GM12864 (cell line): Measurements from ENCODE around the gene CRYL1.

Source experiments
- DNase-seq: peaks from one replicate; pipeline ENCODE4 v3.0.0-alpha.2; 2011; ENCODE audit warnings: low read depth
- H3K4me3 ChIP-seq: 2 replicates; pipeline ENCODE4 v1.5.1; 2011; ENCODE audit warnings: mild to moderate bottlenecking, low read depth, low read length, control low read depth
- CTCF ChIP-seq: IDR thresholded peaks from 2 replicates; pipeline ENCODE4 v1.5.1; 2011; ENCODE audit warnings: low read depth, mild to moderate bottlenecking, moderate library complexity, low read length, control low read depth, inconsistent platforms; ENCODE audit errors: missing control alignments

CRYL1 gene

GRCh38 chr13:20534038-20534608, 8.5 kb upstream of the CRYL1 start:
- H3K4me3 ChIP-seq, result no peak overlapping the region
- no peak for TF ChIP-seq CTCF
- DNase-seq, result no peak

- no peak for TF ChIP-seq CTCF
- no peak for DNase-seq
- no peak overlapping the region for H3K4me3 ChIP-seq
Observed at GRCh38 chr13:20528452-20528851, 2.8 kb upstream of the CRYL1 start.

GRCh38 chr13:20526664-20527063, 1.0 kb upstream of the CRYL1 start:
- peak overlapping the region; percentile 93; the same call in 1 of the 2 replicates for H3K4me3 ChIP-seq

GRCh38 chr13:20525144-20525600, 485 bp downstream of the CRYL1 start:
- no peak for DNase-seq
- peak overlapping the region; percentile 93 for H3K4me3 ChIP-seq
- no peak for TF ChIP-seq CTCF

More at GRCh38 chr13:20526664-20527063, 1.0 kb upstream of the CRYL1 start:
- TF ChIP-seq CTCF, result no peak
- DNase-seq, result no peak

- no peak for DNase-seq
- no peak for TF ChIP-seq CTCF
- H3K4me3 ChIP-seq, result no peak overlapping the region
Observed at GRCh38 chr13:20521364-20522115, 4.1 kb downstream of the CRYL1 start.

- H3K4me3 ChIP-seq, result no peak overlapping the region
- DNase-seq, result no peak
- TF ChIP-seq CTCF, result no peak
Observed at GRCh38 chr13:20519875-20520274, 5.8 kb downstream of the CRYL1 start.
